B cell (primary cell): ENCODE measurements around the gene ARHGAP23.
"Not testable (repeated sequence)": the region's sequence is repeated elsewhere in the genome, so short reads cannot be mapped to it uniquely, and the experiment has no call there.

Source experiments
- CTCF ChIP-seq: fragments of 200-600 bp; IDR thresholded peaks from one replicate; pipeline ENCODE4 v1.8.0; 2022; ENCODE audit warnings: antibody characterized with exemption, mild to moderate bottlenecking
- EZH2 ChIP-seq: IDR thresholded peaks from 2 replicates; pipeline ENCODE4 v1.6.1; 2012; ENCODE audit warnings: borderline replicate concordance, low read depth, mild to moderate bottlenecking, moderate library complexity, low read length; ENCODE audit not compliant: insufficient read depth, poor library complexity, severe bottlenecking

- not testable (repeated sequence) for TF ChIP-seq CTCF, EZH2
These were observed 98.3 kb downstream of the ARHGAP23 start for GRCh38 chr17:38526526-38526925.
